H1 (cell line): Measurements from ENCODE around the gene NANOGP8.

Experiments
- CBX5 ChIP-seq: fragments of 300-800, 300-1000 bp; sonication (generic); IDR thresholded peaks from 2 replicates; pipeline ENCODE4 v1.7.1; 2016; ENCODE audit warnings: antibody characterized with exemption, low read length, low read depth
- CREB1 ChIP-seq: IDR thresholded peaks from 2 replicates; pipeline ENCODE4 v1.6.1; 2012; ENCODE audit warnings: inconsistent platforms
- EP300 ChIP-seq, 2 experiments: IDR thresholded peaks; 1 replicate in 1 of 2; 2 replicates in 1 of 2; pipeline ENCODE4 v1.6.1; 2011 to 2012; ENCODE audit warnings: low read depth in 2 of 2, low read length in 2 of 2, mild to moderate bottlenecking in 2 of 2, borderline replicate concordance in 1 of 2, inconsistent platforms in 1 of 2, moderate library complexity in 1 of 2
- EZH2 ChIP-seq: fragments of 200-600 bp; sonication (generic); IDR thresholded peaks from 2 replicates; pipeline ENCODE4 v1.7.1; 2012; ENCODE audit warnings: low read depth, mild to moderate bottlenecking, moderate library complexity, low read length, inconsistent platforms; ENCODE audit not compliant: severe bottlenecking
- GABPA ChIP-seq: IDR thresholded peaks from 2 replicates; pipeline ENCODE4 v1.6.1; 2011; ENCODE audit warnings: mild to moderate bottlenecking, low read length, moderate library complexity, borderline replicate concordance; ENCODE audit not compliant: insufficient read depth
- GTF2F1 ChIP-seq: IDR thresholded peaks from 2 replicates; pipeline ENCODE4 v1.6.1; 2012; ENCODE audit warnings: low read depth, low read length, improper control_type of control experiment, borderline replicate concordance
- POLR2AphosphoS5 ChIP-seq: IDR thresholded peaks from 2 replicates; pipeline ENCODE4 v1.6.1; 2011; ENCODE audit warnings: low read depth, low read length
- SP1 ChIP-seq: IDR thresholded peaks from 2 replicates; pipeline ENCODE4 v1.6.1; 2011; ENCODE audit warnings: low read depth, low read length
- TAF1 ChIP-seq: IDR thresholded peaks from 2 replicates; pipeline ENCODE4 v1.6.1; 2011; ENCODE audit warnings: mild to moderate bottlenecking, low read depth, low read length
- TCF12 ChIP-seq: IDR thresholded peaks from 2 replicates; pipeline ENCODE4 v1.6.1; 2011; ENCODE audit warnings: low read depth, mild to moderate bottlenecking, low read length
- TF ChIP-seq, protein P1 (sequence below), 3 experiments: IDR thresholded peaks; 1 replicate in 2 of 3; 2 replicates in 1 of 3; pipeline versions ENCODE4 v1.5.1 to v1.6.1; 2011; ENCODE audit warnings: low read length in 3 of 3, mild to moderate bottlenecking in 3 of 3, inconsistent platforms in 2 of 3, low read depth in 1 of 3, moderate library complexity in 1 of 3; ENCODE audit not compliant: insufficient read depth in 1 of 3; ENCODE audit errors: control extremely low read depth in 1 of 3
- TF ChIP-seq, protein P2 (sequence below): IDR thresholded peaks from 2 replicates; pipeline ENCODE4 v1.6.1; 2012; ENCODE audit warnings: low read length, inconsistent platforms

DNA sequence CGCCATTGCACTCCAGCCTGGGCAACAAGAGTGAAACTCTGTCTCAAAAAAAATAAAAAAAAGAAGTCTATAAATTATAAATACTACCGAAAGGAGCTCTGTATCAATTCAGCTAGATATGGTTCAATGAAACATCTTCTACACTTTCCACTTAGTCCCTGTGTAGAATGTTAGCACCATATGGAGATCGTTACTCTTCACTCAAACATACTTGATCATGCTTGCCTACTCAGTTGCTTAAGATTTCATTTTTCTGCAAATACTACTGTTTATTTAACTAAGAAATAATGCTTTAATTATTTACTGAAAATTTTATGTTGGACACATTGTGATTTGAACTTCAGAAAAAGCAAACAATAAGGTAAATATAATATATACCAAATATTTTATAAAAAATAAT is 17.1 kb upstream of the NANOGP8 start:
- TF ChIP-seq GTF2F1, result no peak
- no peak for TF ChIP-seq TAF1
- TF ChIP-seq EP300 (IDR thresholded peaks at IDR 0.05; ENCODE audit: borderline replicate concordance in 1 of 2, low read depth in 2 of 2, low read length in 2 of 2), result no peak
- no peak for TF ChIP-seq POLR2AphosphoS5
- TF ChIP-seq, protein P1, sequence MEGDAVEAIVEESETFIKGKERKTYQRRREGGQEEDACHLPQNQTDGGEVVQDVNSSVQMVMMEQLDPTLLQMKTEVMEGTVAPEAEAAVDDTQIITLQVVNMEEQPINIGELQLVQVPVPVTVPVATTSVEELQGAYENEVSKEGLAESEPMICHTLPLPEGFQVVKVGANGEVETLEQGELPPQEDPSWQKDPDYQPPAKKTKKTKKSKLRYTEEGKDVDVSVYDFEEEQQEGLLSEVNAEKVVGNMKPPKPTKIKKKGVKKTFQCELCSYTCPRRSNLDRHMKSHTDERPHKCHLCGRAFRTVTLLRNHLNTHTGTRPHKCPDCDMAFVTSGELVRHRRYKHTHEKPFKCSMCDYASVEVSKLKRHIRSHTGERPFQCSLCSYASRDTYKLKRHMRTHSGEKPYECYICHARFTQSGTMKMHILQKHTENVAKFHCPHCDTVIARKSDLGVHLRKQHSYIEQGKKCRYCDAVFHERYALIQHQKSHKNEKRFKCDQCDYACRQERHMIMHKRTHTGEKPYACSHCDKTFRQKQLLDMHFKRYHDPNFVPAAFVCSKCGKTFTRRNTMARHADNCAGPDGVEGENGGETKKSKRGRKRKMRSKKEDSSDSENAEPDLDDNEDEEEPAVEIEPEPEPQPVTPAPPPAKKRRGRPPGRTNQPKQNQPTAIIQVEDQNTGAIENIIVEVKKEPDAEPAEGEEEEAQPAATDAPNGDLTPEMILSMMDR (IDR thresholded peaks at IDR 0.05; ENCODE audit: control extremely low read depth in 1 of 3, insufficient read depth in 1 of 3, low read depth in 1 of 3, low read length in 3 of 3), result no peak
- TF ChIP-seq CREB1, result no peak
- TF ChIP-seq, protein P2, sequence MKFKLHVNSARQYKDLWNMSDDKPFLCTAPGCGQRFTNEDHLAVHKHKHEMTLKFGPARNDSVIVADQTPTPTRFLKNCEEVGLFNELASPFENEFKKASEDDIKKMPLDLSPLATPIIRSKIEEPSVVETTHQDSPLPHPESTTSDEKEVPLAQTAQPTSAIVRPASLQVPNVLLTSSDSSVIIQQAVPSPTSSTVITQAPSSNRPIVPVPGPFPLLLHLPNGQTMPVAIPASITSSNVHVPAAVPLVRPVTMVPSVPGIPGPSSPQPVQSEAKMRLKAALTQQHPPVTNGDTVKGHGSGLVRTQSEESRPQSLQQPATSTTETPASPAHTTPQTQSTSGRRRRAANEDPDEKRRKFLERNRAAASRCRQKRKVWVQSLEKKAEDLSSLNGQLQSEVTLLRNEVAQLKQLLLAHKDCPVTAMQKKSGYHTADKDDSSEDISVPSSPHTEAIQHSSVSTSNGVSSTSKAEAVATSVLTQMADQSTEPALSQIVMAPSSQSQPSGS, result no peak
- TF ChIP-seq SP1, result no peak
- TF ChIP-seq EZH2, result no peak
- no peak for TF ChIP-seq CBX5
- no peak for TF ChIP-seq GABPA
- TF ChIP-seq TCF12, result no peak
